NT2/D1 (cell line): ENCODE results near the gene EHD3.

Experiments
- DNase-seq: peaks from one replicate; pipeline ENCODE4 v3.0.0-alpha.2; 2011; ENCODE audit warnings: low read depth, low spot score
- H3K27me3 ChIP-seq: 2 replicates; pipeline ENCODE4 v1.6.0; 2011; ENCODE audit warnings: mild to moderate bottlenecking; ENCODE audit not compliant: insufficient read length, insufficient read depth
- H3K36me3 ChIP-seq: 2 replicates; pipeline ENCODE4 v1.6.1; 2011; ENCODE audit warnings: mild to moderate bottlenecking, low read length, mixed read lengths; ENCODE audit not compliant: insufficient read depth, insufficient read length
- H3K4me1 ChIP-seq: 2 replicates; pipeline ENCODE4 v1.5.1; 2011; ENCODE audit not compliant: insufficient read depth, insufficient read length
- H3K4me3 ChIP-seq: 2 replicates; pipeline ENCODE4 v1.5.1; 2011; ENCODE audit warnings: low read depth; ENCODE audit not compliant: insufficient read length
- H3K9ac ChIP-seq: 2 replicates; pipeline ENCODE4 v1.6.0; 2011; ENCODE audit warnings: low read depth; ENCODE audit not compliant: insufficient read length
- H3K9me3 ChIP-seq: 2 replicates; pipeline ENCODE4 v1.5.1; 2011; ENCODE audit warnings: mild to moderate bottlenecking, low read length; ENCODE audit not compliant: insufficient read depth
- SUZ12 ChIP-seq: IDR thresholded peaks from 2 replicates; pipeline ENCODE4 v1.6.1; 2011; ENCODE audit not compliant: insufficient read length, insufficient read depth; ENCODE audit errors: extremely low read depth
- YY1 ChIP-seq: IDR thresholded peaks from 2 replicates; pipeline ENCODE4 v1.6.1; 2011; ENCODE audit not compliant: insufficient read length, insufficient read depth
- ZNF274 ChIP-seq: IDR thresholded peaks from 2 replicates; pipeline ENCODE4 v1.6.1; 2011; ENCODE audit warnings: mild to moderate bottlenecking, low read depth, low read length

Gene EHD3

DNA sequence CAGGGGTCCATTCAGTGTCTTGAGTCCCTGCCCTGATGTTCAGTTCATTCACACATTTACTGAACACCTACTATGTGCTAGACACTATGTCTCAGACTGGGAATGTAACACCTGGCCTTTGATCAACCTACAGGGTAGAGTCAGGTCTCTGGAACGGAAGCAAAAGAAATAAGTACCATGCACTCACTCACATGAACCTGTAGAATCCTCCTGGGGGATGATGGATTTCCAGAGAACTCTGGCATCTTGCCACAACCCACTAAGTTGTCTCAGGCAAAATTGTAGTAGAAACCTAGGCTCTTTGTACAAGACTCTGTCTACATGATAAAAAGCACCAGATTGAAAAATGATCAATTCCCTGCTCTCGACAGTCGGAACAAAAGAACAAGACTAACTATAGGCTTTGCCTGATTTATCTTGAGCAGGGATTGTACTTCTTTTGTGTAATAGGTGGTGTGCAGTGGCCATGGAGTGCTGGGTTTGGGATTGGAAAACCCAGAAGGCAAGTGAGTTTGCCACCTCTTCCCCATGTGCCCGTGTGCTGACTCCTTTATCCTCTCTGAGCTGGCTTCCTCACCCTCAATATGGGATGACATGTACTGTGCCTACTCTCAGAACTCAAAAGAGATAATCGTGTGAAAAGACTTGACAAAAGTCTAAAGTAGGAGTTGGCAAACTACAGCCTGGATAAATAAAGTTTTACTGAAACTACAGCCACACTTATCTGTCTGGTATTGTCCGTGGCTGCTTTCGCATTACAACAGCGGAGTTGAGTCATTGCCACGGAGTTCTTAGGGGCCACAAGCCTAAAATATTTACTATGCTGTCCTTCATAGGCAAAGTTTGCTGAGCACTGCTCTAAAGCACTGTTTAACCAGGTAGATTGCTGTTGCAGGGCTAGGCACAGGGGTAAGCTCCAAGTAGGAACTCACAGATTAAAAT, 21.0 kb upstream of the EHD3 start:
- Histone ChIP-seq H3K27me3 (no peaks in the 10 kb centered on the region), H3K4me1 (peaks cover 2% of the 10 kb centered on the region), H3K9ac (no peak overlapping the region), H3K9me3 (no peaks in the 10 kb centered on the region), H3K4me3 (no peak overlapping the region), H3K36me3 (no peaks in the 10 kb centered on the region)
- no peak for DNase-seq
- TF ChIP-seq SUZ12 = no peak
- no peak for TF ChIP-seq YY1
- TF ChIP-seq ZNF274 = no peak

GRCh38 chr2:31213601-31214443, 20.1 kb upstream of the EHD3 start:
- no peak for DNase-seq
- no peak overlapping the region for H3K4me3 ChIP-seq
- TF ChIP-seq YY1 = no peak
- no peak for TF ChIP-seq SUZ12
- TF ChIP-seq ZNF274 = no peak

DNA sequence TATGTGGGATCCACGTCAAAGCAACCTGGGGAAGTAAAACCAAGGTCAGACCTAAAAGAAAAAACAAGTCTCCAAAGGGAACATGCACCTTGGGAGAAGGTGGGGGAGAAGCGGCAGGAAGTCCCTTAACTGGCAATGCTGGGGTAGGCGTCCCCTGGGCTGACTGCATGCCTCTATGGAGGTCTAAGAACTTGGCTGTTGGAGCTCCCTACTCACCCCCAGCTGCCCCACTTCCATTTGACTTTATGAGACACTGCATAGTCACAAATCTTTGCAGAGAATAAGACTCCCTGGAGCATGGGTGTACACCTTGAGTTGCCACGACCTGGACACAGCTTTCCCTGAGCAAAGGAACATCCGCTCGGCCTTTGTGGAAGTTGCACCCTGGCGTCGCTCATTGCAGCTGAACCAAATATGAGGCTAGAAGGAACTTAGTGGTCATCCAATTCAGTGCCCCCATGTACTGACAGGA, 19.5 kb upstream of the EHD3 start:
- Histone ChIP-seq H3K27me3 (no peaks in the 10 kb centered on the region), H3K36me3 (no peaks in the 10 kb centered on the region), H3K4me1 (peaks cover 2% of the 10 kb centered on the region), H3K9ac (no peak overlapping the region), H3K4me3 (no peak overlapping the region), H3K9me3 (no peaks in the 10 kb centered on the region)
- TF ChIP-seq YY1 (no peak), SUZ12 (no peak), ZNF274 (no peak)
- no peak for DNase-seq

More at GRCh38 chr2:31213601-31214443, 20.1 kb upstream of the EHD3 start:
- Histone ChIP-seq H3K9ac (no peak overlapping the region), H3K9me3 (no peaks in the 10 kb centered on the region), H3K36me3 (no peaks in the 10 kb centered on the region), H3K4me1 (peaks cover 2% of the 10 kb centered on the region), H3K27me3 (no peaks in the 10 kb centered on the region)

DNA sequence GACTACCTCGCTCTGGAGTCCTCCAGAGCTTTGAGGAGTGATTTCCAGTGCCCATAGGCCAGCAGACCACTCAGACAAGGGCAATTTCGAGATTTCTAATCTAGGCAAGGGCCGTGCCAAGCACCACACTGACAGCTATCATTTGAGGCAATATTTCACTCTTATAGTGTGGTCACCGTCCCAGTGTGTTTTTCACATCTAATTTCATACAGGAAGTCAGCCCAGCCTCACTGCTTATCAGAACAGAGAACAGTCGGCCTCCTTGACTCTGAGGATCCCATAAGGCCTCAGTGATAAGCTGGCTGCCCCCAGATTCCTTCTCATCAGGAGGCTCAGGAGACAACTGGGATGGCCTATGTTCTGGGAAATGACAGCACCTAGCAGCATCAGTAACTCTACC, 17.2 kb upstream of the EHD3 start:
- H3K4me1 ChIP-seq = peaks cover 2% of the 10 kb centered on the region
- H3K27me3 ChIP-seq = no peaks in the 10 kb centered on the region
- H3K36me3 ChIP-seq = no peaks in the 10 kb centered on the region
- H3K4me3 ChIP-seq = no peak overlapping the region
- no peak overlapping the region for H3K9ac ChIP-seq
- TF ChIP-seq SUZ12 (no peak), YY1 (no peak), ZNF274 (no peak)
- no peaks in the 10 kb centered on the region for H3K9me3 ChIP-seq
- DNase-seq = no peak

DNA sequence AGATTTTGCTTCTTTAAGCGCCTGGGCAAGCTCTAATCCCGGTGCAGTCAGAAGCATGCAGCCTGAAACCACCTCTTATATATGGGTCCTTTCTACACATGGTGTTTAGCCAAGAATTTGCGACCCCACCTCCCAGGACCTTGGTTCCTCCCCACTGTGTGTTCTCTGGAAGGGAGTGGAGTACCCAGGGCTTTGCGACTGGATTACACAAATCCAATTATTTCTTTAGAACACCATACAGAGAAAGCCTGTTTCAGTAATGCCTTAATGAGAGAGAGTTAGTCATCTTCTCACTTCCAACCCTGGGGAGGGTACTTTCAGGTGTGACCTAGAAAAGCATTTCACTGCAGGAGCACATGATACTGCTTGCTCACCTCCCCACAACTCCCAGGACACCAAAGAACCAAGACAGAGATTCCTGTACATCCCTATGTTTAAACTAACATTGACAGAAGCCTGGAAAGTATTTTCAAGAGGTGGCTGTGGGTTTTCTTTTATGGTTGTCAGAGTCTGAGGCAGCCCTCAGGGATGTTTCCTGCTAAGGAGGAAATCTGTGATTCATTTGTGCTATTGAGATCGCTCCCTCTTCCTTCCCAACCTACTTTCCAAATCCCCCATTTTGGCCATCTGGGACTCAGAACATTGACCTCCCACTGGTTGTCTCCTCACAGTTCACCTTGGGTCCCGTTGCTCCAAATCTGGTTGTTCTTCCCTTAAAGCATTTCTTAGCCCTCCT, 16.3 kb upstream of the EHD3 start, which contains the start of gene CAPN14:
Gene CAPN14 (minus strand): TSS at position 51 of the 736 bp plus-strand sequence. CDS start 12,068 bp downstream, outside the sequence.
- Histone ChIP-seq H3K36me3 (no peaks in the 10 kb centered on the region), H3K9me3 (no peaks in the 10 kb centered on the region), H3K27me3 (no peaks in the 10 kb centered on the region), H3K4me1 (peaks cover 2% of the 10 kb centered on the region), H3K9ac (no peak within 1 kb of the TSS), H3K4me3 (no peak within 1 kb of the TSS)
- DNase-seq = no peak
- no peak for TF ChIP-seq SUZ12
- TF ChIP-seq YY1 = no peak
- TF ChIP-seq ZNF274 = no peak

- H3K9ac ChIP-seq = no peak overlapping the region
- no peak for DNase-seq
- H3K4me1 ChIP-seq = peaks cover 2% of the 10 kb centered on the region
- no peaks in the 10 kb centered on the region for H3K9me3 ChIP-seq
- no peak overlapping the region for H3K4me3 ChIP-seq
- H3K27me3 ChIP-seq = no peaks in the 10 kb centered on the region
- no peaks in the 10 kb centered on the region for H3K36me3 ChIP-seq
- TF ChIP-seq SUZ12 (no peak), ZNF274 (no peak), YY1 (no peak)
Observed at GRCh38 chr2:31219131-31219969, 14.6 kb upstream of the EHD3 start.
